GM23338 (cell line): Measurements from ENCODE around the gene CXCR5. TPM values are rescaled to one million over a fixed set of nuclear protein-coding genes. Genes with fewer than 3 reads are reported as not detected.

Source experiments
- ATAC-seq: fragments of 200-7000 bp; cut with Tn5 transposase; 3 replicates; pipeline ENCODE4 v1.9.1; 2020
- DNase-seq: peaks from one replicate; pipeline ENCODE4 v3.0.0-alpha.2; 2015; ENCODE audit warnings: low spot score
- H2AFZ ChIP-seq: fragments of 200-600 bp; sonication (generic); 2 replicates; pipeline ENCODE4 v1.8.0; 2016; ENCODE audit warnings: antibody characterized with exemption, mild to moderate bottlenecking, moderate library complexity
- H3F3A ChIP-seq: fragments of 200-600 bp; sonication (generic); replicated peaks from 2 replicates; pipeline ENCODE4 v1.8.0; 2017; ENCODE audit warnings: antibody characterized with exemption, mixed run types, low read depth
- H3K27ac ChIP-seq: fragments of 200-600 bp; sonication (generic); 2 replicates; pipeline ENCODE4 v1.6.1; 2016; ENCODE audit warnings: low read depth
- H3K27me3 ChIP-seq: fragments of 200-600 bp; sonication (generic); 2 replicates; pipeline ENCODE4 v1.8.0; 2016; ENCODE audit warnings: mild to moderate bottlenecking, mixed run types, moderate library complexity; ENCODE audit not compliant: insufficient read depth
- H3K36me3 ChIP-seq: fragments of 200-600 bp; sonication (generic); 2 replicates; pipeline ENCODE4 v1.8.0; 2016; ENCODE audit warnings: mild to moderate bottlenecking; ENCODE audit not compliant: insufficient read depth
- H3K4me1 ChIP-seq: fragments of 200-600 bp; sonication (generic); 2 replicates; pipeline ENCODE4 v1.8.0; 2016; ENCODE audit warnings: mild to moderate bottlenecking, moderate library complexity; ENCODE audit not compliant: insufficient read depth
- H3K4me2 ChIP-seq: fragments of 200-600 bp; sonication (generic); 2 replicates; pipeline ENCODE4 v1.7.1; 2017; ENCODE audit warnings: mixed run types
- H3K4me3 ChIP-seq: fragments of 200-600 bp; sonication (generic); 2 replicates; pipeline ENCODE4 v1.6.1; 2016; ENCODE audit warnings: mixed run types
- H3K79me2 ChIP-seq: fragments of 200-600 bp; sonication (generic); replicated peaks from 2 replicates; pipeline ENCODE4 v1.8.0; 2017; ENCODE audit warnings: mild to moderate bottlenecking; ENCODE audit not compliant: insufficient read depth
- H3K9me2 ChIP-seq: fragments of 200-600 bp; sonication (generic); 2 replicates; pipeline ENCODE4 v1.8.0; 2017; ENCODE audit not compliant: insufficient read depth
- H4K20me1 ChIP-seq: fragments of 200-600 bp; sonication (generic); replicated peaks from 2 replicates; pipeline ENCODE4 v1.8.0; 2017; ENCODE audit warnings: mild to moderate bottlenecking; ENCODE audit not compliant: insufficient read depth
- H3K27ac Mint-ChIP-seq: 2 replicates; pipeline ENCODE4 v1.8.0; 2020; ENCODE audit warnings: inconsistent platforms, mild to moderate bottlenecking, moderate library complexity, mixed read lengths
- H3K27me3 Mint-ChIP-seq: 3 replicates; pipeline ENCODE4 v1.8.0; 2022; ENCODE audit warnings: low read depth, mild to moderate bottlenecking, moderate library complexity, mixed read lengths, inconsistent platforms; ENCODE audit not compliant: insufficient read depth, poor library complexity
- H3K36me3 Mint-ChIP-seq: 3 replicates; pipeline ENCODE4 v1.8.0; 2021; ENCODE audit warnings: low read depth, mild to moderate bottlenecking, inconsistent platforms, moderate library complexity, mixed read lengths
- H3K4me1 Mint-ChIP-seq: 3 replicates; pipeline ENCODE4 v1.8.0; 2020; ENCODE audit warnings: mild to moderate bottlenecking, inconsistent platforms, mixed read lengths
- H3K4me3 Mint-ChIP-seq: 3 replicates; pipeline ENCODE4 v1.8.0; 2021; ENCODE audit warnings: moderate library complexity, mild to moderate bottlenecking, inconsistent platforms, mixed read lengths
- H3K9me3 Mint-ChIP-seq: 3 replicates; pipeline ENCODE4 v1.8.0; 2020; ENCODE audit warnings: moderate library complexity, mild to moderate bottlenecking, inconsistent platforms, mixed read lengths
- CREB1 ChIP-seq: fragments of 250-450 bp; sonication (Bioruptor Pico); IDR thresholded peaks from 2 replicates; pipeline ENCODE4 v1.5.0; 2020; ENCODE audit warnings: low read depth, mild to moderate bottlenecking, moderate library complexity
- CTCF ChIP-seq, 2 experiments: fragments of 200-600 bp in 1 of 2; sonication (generic) in 1 of 2; conservative IDR thresholded peaks; 2 replicates each; pipeline versions ENCODE4 v1.5.1 to v1.6.1; 2016 to 2017; ENCODE audit warnings: antibody characterized with exemption in 2 of 2, low read depth in 2 of 2, mild to moderate bottlenecking in 2 of 2, moderate library complexity in 1 of 2
- EZH2 ChIP-seq: fragments of 200-600 bp; sonication (generic); IDR thresholded peaks from one replicate; pipeline ENCODE4 v1.8.0; 2017; ENCODE audit warnings: antibody characterized with exemption, mild to moderate bottlenecking, low read depth; ENCODE audit not compliant: unreplicated experiment
- EZH2phosphoT487 ChIP-seq: fragments of 200-600 bp; sonication (generic); IDR thresholded peaks from one replicate; pipeline ENCODE4 v1.8.1; 2018; ENCODE audit warnings: antibody characterized with exemption; ENCODE audit not compliant: unreplicated experiment
- JUNB ChIP-seq: IDR thresholded peaks from one replicate; pipeline ENCODE4 v1.6.1; 2016; ENCODE audit warnings: antibody characterized with exemption; ENCODE audit not compliant: unreplicated experiment
- NANOG ChIP-seq: IDR thresholded peaks from 2 replicates; pipeline ENCODE4 v1.6.1; 2016; ENCODE audit warnings: antibody characterized with exemption, borderline replicate concordance
- POLR2AphosphoS5 ChIP-seq: IDR thresholded peaks from 2 replicates; pipeline ENCODE4 v1.6.1; 2016; ENCODE audit warnings: antibody characterized with exemption, low read depth
- REST ChIP-seq: IDR thresholded peaks from one replicate; pipeline ENCODE4 v1.6.1; 2018; ENCODE audit warnings: antibody characterized with exemption; ENCODE audit not compliant: unreplicated experiment
- STAT1 ChIP-seq: IDR thresholded peaks from one replicate; pipeline ENCODE4 v1.6.1; 2016; ENCODE audit warnings: antibody characterized with exemption; ENCODE audit not compliant: unreplicated experiment
- ZNF114 ChIP-seq: fragments of 250-450 bp; sonication (Bioruptor Pico); IDR thresholded peaks from 2 replicates; pipeline ENCODE4 v1.5.0; 2020; ENCODE audit warnings: mild to moderate bottlenecking, moderate library complexity
- ZNF331 ChIP-seq: fragments of 250-450 bp; sonication (Bioruptor Pico); IDR thresholded peaks from 2 replicates; pipeline ENCODE4 v1.5.0; 2020; ENCODE audit warnings: low read depth, mild to moderate bottlenecking, moderate library complexity
- polyA plus RNA-seq: library from polyadenylated mRNA; unstranded; fragments of >200 nt; fragmentation: Nextera tagmentation; extraction: Ambion mirVana; gene quantifications from 2 replicates; pipeline ENCODE4 v1.2.1, GENCODE V29; 2016
- total RNA-seq: library from RNA; depleted of rRNA; stranded (reverse); fragments of >200 nt; shearing (Covaris generic); gene quantifications from 2 replicates; pipeline ENCODE4 v1.2.3, GENCODE V29; 2014
- TF ChIP-seq, protein P1 (sequence below): IDR thresholded peaks from 2 replicates; pipeline ENCODE4 v1.6.1; 2016; ENCODE audit warnings: antibody characterized with exemption
- TF ChIP-seq, protein P2 (sequence below): fragments of 250-450 bp; sonication (Bioruptor Pico); IDR thresholded peaks from 2 replicates; pipeline ENCODE4 v1.5.0; 2020; ENCODE audit warnings: mild to moderate bottlenecking, moderate library complexity

Gene CXCR5
- total and polyA plus RNA-seq, 2 experiments from 2014 or later: 0.18 TPM; not detected in 1

DNA sequence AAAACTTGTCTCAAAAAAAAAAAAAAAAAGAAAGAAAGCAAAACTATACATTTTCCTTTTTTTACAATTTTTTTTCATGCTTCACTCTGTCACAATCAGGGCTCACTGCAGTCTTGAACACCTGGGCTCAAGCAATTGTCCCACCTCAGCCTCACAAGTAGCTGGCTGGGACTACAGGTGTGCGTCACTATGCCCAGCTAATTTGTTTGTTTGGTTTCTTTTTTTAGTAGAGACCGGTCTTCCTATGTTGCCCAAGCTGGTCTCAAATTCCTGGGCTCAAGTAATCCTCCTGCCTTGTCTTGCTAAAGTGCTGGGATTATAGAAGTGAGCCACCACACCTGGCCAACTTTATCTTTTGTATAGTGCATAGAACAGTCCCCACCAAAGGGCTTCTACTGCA lies 15.0 kb upstream of the CXCR5 start:
- TF ChIP-seq, protein P1, sequence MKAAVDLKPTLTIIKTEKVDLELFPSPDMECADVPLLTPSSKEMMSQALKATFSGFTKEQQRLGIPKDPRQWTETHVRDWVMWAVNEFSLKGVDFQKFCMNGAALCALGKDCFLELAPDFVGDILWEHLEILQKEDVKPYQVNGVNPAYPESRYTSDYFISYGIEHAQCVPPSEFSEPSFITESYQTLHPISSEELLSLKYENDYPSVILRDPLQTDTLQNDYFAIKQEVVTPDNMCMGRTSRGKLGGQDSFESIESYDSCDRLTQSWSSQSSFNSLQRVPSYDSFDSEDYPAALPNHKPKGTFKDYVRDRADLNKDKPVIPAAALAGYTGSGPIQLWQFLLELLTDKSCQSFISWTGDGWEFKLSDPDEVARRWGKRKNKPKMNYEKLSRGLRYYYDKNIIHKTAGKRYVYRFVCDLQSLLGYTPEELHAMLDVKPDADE: no peak
- TF ChIP-seq NANOG (no peak), CREB1 (CRISPR knock-in tag) (no peak), STAT1 (no peak), JUNB (no peak), ZNF331 (no peak), EZH2 (no peak), ZNF114 (CRISPR knock-in tag) (no peak), CTCF (conservative IDR thresholded peaks at IDR 0.05; ENCODE audit: low read depth in 2 of 2) (no peak), REST (no peak), EZH2phosphoT487 (no peak), POLR2AphosphoS5 (no peak)
- TF ChIP-seq, protein P2, sequence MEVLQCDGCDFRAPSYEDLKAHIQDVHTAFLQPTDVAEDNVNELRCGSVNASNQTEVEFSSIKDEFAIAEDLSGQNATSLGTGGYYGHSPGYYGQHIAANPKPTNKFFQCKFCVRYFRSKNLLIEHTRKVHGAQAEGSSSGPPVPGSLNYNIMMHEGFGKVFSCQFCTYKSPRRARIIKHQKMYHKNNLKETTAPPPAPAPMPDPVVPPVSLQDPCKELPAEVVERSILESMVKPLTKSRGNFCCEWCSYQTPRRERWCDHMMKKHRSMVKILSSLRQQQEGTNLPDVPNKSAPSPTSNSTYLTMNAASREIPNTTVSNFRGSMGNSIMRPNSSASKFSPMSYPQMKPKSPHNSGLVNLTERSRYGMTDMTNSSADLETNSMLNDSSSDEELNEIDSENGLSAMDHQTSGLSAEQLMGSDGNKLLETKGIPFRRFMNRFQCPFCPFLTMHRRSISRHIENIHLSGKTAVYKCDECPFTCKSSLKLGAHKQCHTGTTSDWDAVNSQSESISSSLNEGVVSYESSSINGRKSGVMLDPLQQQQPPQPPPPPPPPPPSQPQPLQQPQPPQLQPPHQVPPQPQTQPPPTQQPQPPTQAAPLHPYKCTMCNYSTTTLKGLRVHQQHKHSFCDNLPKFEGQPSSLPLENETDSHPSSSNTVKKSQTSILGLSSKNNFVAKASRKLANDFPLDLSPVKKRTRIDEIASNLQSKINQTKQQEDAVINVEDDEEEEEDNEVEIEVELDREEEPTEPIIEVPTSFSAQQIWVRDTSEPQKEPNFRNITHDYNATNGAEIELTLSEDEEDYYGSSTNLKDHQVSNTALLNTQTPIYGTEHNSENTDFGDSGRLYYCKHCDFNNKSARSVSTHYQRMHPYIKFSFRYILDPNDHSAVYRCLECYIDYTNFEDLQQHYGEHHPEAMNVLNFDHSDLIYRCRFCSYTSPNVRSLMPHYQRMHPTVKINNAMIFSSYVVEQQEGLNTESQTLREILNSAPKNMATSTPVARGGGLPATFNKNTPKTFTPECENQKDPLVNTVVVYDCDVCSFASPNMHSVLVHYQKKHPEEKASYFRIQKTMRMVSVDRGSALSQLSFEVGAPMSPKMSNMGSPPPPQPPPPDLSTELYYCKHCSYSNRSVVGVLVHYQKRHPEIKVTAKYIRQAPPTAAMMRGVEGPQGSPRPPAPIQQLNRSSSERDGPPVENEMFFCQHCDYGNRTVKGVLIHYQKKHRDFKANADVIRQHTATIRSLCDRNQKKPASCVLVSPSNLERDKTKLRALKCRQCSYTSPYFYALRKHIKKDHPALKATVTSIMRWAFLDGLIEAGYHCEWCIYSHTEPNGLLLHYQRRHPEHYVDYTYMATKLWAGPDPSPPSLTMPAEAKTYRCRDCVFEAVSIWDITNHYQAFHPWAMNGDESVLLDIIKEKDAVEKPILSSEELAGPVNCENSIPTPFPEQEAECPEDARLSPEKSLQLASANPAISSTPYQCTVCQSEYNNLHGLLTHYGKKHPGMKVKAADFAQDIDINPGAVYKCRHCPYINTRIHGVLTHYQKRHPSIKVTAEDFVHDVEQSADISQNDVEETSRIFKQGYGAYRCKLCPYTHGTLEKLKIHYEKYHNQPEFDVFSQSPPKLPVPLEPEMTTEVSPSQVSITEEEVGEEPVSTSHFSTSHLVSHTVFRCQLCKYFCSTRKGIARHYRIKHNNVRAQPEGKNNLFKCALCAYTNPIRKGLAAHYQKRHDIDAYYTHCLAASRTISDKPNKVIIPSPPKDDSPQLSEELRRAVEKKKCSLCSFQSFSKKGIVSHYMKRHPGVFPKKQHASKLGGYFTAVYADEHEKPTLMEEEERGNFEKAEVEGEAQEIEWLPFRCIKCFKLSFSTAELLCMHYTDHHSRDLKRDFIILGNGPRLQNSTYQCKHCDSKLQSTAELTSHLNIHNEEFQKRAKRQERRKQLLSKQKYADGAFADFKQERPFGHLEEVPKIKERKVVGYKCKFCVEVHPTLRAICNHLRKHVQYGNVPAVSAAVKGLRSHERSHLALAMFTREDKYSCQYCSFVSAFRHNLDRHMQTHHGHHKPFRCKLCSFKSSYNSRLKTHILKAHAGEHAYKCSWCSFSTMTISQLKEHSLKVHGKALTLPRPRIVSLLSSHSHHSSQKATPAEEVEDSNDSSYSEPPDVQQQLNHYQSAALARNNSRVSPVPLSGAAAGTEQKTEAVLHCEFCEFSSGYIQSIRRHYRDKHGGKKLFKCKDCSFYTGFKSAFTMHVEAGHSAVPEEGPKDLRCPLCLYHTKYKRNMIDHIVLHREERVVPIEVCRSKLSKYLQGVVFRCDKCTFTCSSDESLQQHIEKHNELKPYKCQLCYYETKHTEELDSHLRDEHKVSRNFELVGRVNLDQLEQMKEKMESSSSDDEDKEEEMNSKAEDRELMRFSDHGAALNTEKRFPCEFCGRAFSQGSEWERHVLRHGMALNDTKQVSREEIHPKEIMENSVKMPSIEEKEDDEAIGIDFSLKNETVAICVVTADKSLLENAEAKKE (CRISPR knock-in tag): no peak
- H3K9me2 ChIP-seq: no peaks in the 10 kb centered on the region
- H4K20me1 ChIP-seq: no peaks in the 10 kb centered on the region
- H3K4me1 ChIP-seq: peaks cover 14% of the 10 kb centered on the region
- Mint-ChIP-seq H3K9me3 (no peaks in the 10 kb centered on the region), H3K27ac (no peak overlapping the region), H3K36me3 (no peaks in the 10 kb centered on the region), H3K27me3 (peaks cover 7% of the 10 kb centered on the region), H3K4me1 (peaks cover 19% of the 10 kb centered on the region), H3K4me3 (no peak overlapping the region)
- H3K4me2 ChIP-seq: no peak overlapping the region
- DNase-seq: no peak
- H3K4me3 ChIP-seq: no peak overlapping the region
- no peaks in the 10 kb centered on the region for H3K36me3 ChIP-seq
- ATAC-seq: no peak
- H2AFZ ChIP-seq: no peak overlapping the region
- no peak overlapping the region for H3K27ac ChIP-seq
- no peaks in the 10 kb centered on the region for H3F3A ChIP-seq
- no peaks in the 10 kb centered on the region for H3K27me3 ChIP-seq
- no peaks in the 10 kb centered on the region for H3K79me2 ChIP-seq
